Measurements from ENCODE around the gene SEC23IP.
"Not testable (repeated sequence)": the region's sequence is repeated elsewhere in the genome, so short reads cannot be mapped to it uniquely, and the experiment has no call there.

The SEC23IP gene

DNA sequence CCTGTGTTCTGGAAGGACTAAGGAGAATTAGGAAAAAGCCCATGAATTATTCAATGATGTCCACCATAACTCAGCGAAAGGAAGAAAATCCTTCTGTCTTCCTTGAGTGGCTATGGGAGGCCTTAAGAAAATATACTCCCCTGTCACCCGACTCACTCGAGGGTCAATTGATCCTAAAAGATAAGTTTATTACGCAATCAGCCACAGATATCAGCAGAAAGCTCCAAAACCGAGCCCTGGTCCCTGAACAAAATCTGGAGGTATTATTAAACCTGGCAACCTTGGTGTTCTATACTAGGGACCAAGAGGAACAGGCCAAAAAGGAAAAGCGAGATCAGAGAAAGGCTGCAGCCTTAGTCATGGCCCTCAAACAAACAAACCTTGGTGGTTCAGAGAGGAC, 6.5 kb upstream of the SEC23IP start:
- not testable (repeated sequence) for H2BK12ac ChIP-seq (ENCODE audit: low read length); H3K79me1 ChIP-seq (ENCODE audit: low read length); H3K27me3 ChIP-seq (ENCODE audit: insufficient read depth, low read length); H3K79me2 ChIP-seq (ENCODE audit: control insufficient read depth, insufficient read depth, low read length, poor library complexity); H2BK5ac ChIP-seq (ENCODE audit: low read depth, low read length, poor library complexity); H3K4ac ChIP-seq (ENCODE audit: low read depth, low read length); H2BK120ac ChIP-seq (ENCODE audit: insufficient read depth, low read length, poor library complexity); H2AFZ ChIP-seq (ENCODE audit: insufficient read depth, low read length, poor library complexity); H4K8ac ChIP-seq (ENCODE audit: low read depth, low read length); H3K4me2 ChIP-seq (ENCODE audit: low read length); H3K23ac ChIP-seq (ENCODE audit: low read length); H2AK5ac ChIP-seq (ENCODE audit: low read length); DNase-seq; H3K27ac ChIP-seq (ENCODE audit: low read depth, low read length); H3K14ac ChIP-seq (ENCODE audit: low read length); H3K9ac ChIP-seq (ENCODE audit: low read length); H3K18ac ChIP-seq (ENCODE audit: low read length); H3K36me3 ChIP-seq (ENCODE audit: control insufficient read depth in 1 of 2, insufficient read depth in 2 of 2, low read length in 2 of 2); H4K12ac ChIP-seq (ENCODE audit: low read depth, low read length); H3K4me1 ChIP-seq (ENCODE audit: control insufficient read depth in 1 of 2, insufficient read depth in 2 of 2, low read length in 2 of 2); H3K9me3 ChIP-seq (ENCODE audit: insufficient read depth, low read depth, low read length); H4K91ac ChIP-seq (ENCODE audit: low read depth, low read length); H3K4me3 ChIP-seq (ENCODE audit: low read depth, low read length)
- WGBS (ENCODE audit: extremely low coverage, insufficient coverage, insufficient read length), result no CpG with 5 or more reads among the region's 6 CpGs

DNA sequence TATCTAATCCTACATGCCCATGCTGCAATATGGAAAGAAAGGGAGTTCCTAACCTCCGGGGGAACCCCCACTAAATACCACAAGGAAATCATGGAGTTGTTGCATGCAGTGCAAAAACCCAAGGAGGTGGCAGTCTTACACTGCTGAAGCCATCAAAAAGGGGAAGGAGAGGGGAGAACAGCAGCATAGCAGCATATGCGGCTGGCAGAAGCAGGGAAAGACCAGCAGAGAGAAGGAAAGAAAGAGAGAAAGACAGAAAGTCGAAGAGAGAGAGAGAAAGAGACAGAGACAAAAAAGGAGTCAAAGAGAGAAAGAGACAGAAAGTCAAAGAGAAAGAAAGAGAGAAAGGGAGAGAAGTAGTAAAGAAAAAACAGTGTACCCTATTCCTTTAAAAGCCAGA, 3.8 kb upstream of the SEC23IP start:
- not testable (repeated sequence) for H3K4me1 ChIP-seq (ENCODE audit: control insufficient read depth in 1 of 2, insufficient read depth in 2 of 2, low read length in 2 of 2); H2BK120ac ChIP-seq (ENCODE audit: insufficient read depth, low read length, poor library complexity); H3K9ac ChIP-seq (ENCODE audit: low read length); H3K4me2 ChIP-seq (ENCODE audit: low read length); H3K14ac ChIP-seq (ENCODE audit: low read length); H3K79me1 ChIP-seq (ENCODE audit: low read length); H4K12ac ChIP-seq (ENCODE audit: low read depth, low read length); H3K23ac ChIP-seq (ENCODE audit: low read length); H3K18ac ChIP-seq (ENCODE audit: low read length); H3K4me3 ChIP-seq (ENCODE audit: low read depth, low read length); H3K79me2 ChIP-seq (ENCODE audit: control insufficient read depth, insufficient read depth, low read length, poor library complexity); H2BK5ac ChIP-seq (ENCODE audit: low read depth, low read length, poor library complexity); DNase-seq; H2AK5ac ChIP-seq (ENCODE audit: low read length); H2AFZ ChIP-seq (ENCODE audit: insufficient read depth, low read length, poor library complexity); H3K36me3 ChIP-seq (ENCODE audit: control insufficient read depth in 1 of 2, insufficient read depth in 2 of 2, low read length in 2 of 2); H4K91ac ChIP-seq (ENCODE audit: low read depth, low read length); H3K4ac ChIP-seq (ENCODE audit: low read depth, low read length); H3K27ac ChIP-seq (ENCODE audit: low read depth, low read length); H2BK12ac ChIP-seq (ENCODE audit: low read length); H3K9me3 ChIP-seq (ENCODE audit: insufficient read depth, low read depth, low read length); H4K8ac ChIP-seq (ENCODE audit: low read depth, low read length); H3K27me3 ChIP-seq (ENCODE audit: insufficient read depth, low read length)
- no CpG with 5 or more reads among the region's 3 CpGs for WGBS (ENCODE audit: extremely low coverage, insufficient coverage, insufficient read length)

DNA sequence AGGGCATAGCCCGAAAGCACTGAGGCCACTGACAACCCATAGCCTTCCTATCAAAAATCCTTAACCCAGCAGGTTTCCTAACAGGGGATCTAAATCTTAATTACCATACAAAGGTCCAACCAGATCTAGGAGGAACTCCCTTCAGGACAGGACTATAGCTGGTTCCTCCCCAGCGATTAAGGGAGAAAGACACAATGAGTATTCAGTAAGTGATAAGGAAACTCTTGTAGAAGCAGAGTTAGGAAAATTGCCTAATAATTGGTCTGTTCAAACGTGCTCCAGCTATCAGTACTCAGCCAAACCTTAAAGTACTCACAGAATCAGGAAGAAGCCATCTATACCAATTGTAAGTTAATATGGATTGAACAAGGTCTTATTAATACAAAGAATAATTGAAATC, 3.3 kb upstream of the SEC23IP start:
- H4K91ac ChIP-seq (ENCODE audit: low read depth, low read length); H2AK5ac ChIP-seq (ENCODE audit: low read length); H3K9ac ChIP-seq (ENCODE audit: low read length); H3K27me3 ChIP-seq (ENCODE audit: insufficient read depth, low read length); H2BK12ac ChIP-seq (ENCODE audit: low read length); H2BK120ac ChIP-seq (ENCODE audit: insufficient read depth, low read length, poor library complexity); H3K4me2 ChIP-seq (ENCODE audit: low read length); H3K23ac ChIP-seq (ENCODE audit: low read length); H4K8ac ChIP-seq (ENCODE audit: low read depth, low read length); H4K12ac ChIP-seq (ENCODE audit: low read depth, low read length); H3K14ac ChIP-seq (ENCODE audit: low read length); H3K4me3 ChIP-seq (ENCODE audit: low read depth, low read length); H3K27ac ChIP-seq (ENCODE audit: low read depth, low read length); DNase-seq; H3K36me3 ChIP-seq (ENCODE audit: control insufficient read depth in 1 of 2, insufficient read depth in 2 of 2, low read length in 2 of 2); H2BK5ac ChIP-seq (ENCODE audit: low read depth, low read length, poor library complexity); H3K18ac ChIP-seq (ENCODE audit: low read length); H3K79me1 ChIP-seq (ENCODE audit: low read length); H3K4ac ChIP-seq (ENCODE audit: low read depth, low read length); H3K4me1 ChIP-seq (ENCODE audit: control insufficient read depth in 1 of 2, insufficient read depth in 2 of 2, low read length in 2 of 2); H3K9me3 ChIP-seq (ENCODE audit: insufficient read depth, low read depth, low read length); H2AFZ ChIP-seq (ENCODE audit: insufficient read depth, low read length, poor library complexity); H3K79me2 ChIP-seq (ENCODE audit: control insufficient read depth, insufficient read depth, low read length, poor library complexity): not testable (repeated sequence)
- no CpG with 5 or more reads among the region's 3 CpGs for WGBS (ENCODE audit: extremely low coverage, insufficient coverage, insufficient read length)

DNA sequence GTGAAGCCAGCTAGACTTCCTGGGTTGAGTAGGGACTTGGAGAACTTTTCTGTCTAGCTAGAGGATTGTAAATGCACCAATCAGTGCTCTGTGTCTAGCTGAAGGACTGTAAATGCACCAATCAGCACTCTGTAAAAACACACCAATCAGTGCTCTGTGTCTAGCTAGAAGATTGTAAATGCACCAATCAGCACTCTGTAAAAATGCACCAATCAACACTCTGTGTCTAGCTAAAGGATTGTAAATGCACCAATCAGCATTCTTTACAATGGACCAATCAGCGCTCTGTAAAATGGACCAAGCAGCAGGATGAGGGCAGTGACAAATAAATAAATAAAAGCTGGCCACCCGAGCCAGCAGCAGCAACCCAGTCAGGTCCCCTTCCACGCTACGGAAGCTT, 2.2 kb upstream of the SEC23IP start:
- not testable (repeated sequence) for H2AK5ac ChIP-seq (ENCODE audit: low read length); H3K23ac ChIP-seq (ENCODE audit: low read length); H3K4me3 ChIP-seq (ENCODE audit: low read depth, low read length); H2BK120ac ChIP-seq (ENCODE audit: insufficient read depth, low read length, poor library complexity); H2AFZ ChIP-seq (ENCODE audit: insufficient read depth, low read length, poor library complexity); H3K79me2 ChIP-seq (ENCODE audit: control insufficient read depth, insufficient read depth, low read length, poor library complexity); H3K4ac ChIP-seq (ENCODE audit: low read depth, low read length); H4K8ac ChIP-seq (ENCODE audit: low read depth, low read length); H4K91ac ChIP-seq (ENCODE audit: low read depth, low read length); H2BK5ac ChIP-seq (ENCODE audit: low read depth, low read length, poor library complexity); H3K9me3 ChIP-seq (ENCODE audit: insufficient read depth, low read depth, low read length); H3K4me1 ChIP-seq (ENCODE audit: control insufficient read depth in 1 of 2, insufficient read depth in 2 of 2, low read length in 2 of 2); H3K27ac ChIP-seq (ENCODE audit: low read depth, low read length); H3K9ac ChIP-seq (ENCODE audit: low read length); DNase-seq; H4K12ac ChIP-seq (ENCODE audit: low read depth, low read length); H2BK12ac ChIP-seq (ENCODE audit: low read length); H3K18ac ChIP-seq (ENCODE audit: low read length); H3K4me2 ChIP-seq (ENCODE audit: low read length); H3K27me3 ChIP-seq (ENCODE audit: insufficient read depth, low read length); H3K79me1 ChIP-seq (ENCODE audit: low read length); H3K36me3 ChIP-seq (ENCODE audit: control insufficient read depth in 1 of 2, insufficient read depth in 2 of 2, low read length in 2 of 2); H3K14ac ChIP-seq (ENCODE audit: low read length)
- no CpG with 5 or more reads among the region's 4 CpGs for WGBS (ENCODE audit: extremely low coverage, insufficient coverage, insufficient read length)

DNA sequence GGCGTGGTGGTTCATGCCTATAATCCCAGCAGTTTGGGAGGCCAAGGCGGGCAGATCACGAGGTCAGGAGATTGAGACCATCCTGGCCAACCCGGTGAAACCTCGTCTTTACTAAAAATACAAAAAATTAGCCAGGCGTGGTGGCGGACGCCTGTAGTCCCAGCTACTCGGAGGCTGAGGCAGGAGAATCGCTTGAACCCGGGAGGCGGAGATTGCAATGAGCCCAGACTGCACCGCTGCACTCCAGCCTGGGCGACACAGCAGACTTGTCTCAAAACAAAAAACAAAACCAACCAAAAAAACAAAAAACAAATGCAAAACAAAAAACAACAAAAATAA, 712 bp upstream of the SEC23IP start:
- not testable (repeated sequence) for H2BK12ac ChIP-seq (ENCODE audit: low read length)
- H3K4me2 ChIP-seq (ENCODE audit: low read length), result peak overlapping the region; percentile 78
- peak overlapping the region; percentile 45 for H2AFZ ChIP-seq (ENCODE audit: insufficient read depth, low read length, poor library complexity)

More for the DNA sequence above, 712 bp upstream of the SEC23IP start:
- not testable (repeated sequence) for H2BK5ac ChIP-seq (ENCODE audit: low read depth, low read length, poor library complexity); H2AK5ac ChIP-seq (ENCODE audit: low read length); H3K36me3 ChIP-seq (ENCODE audit: control insufficient read depth in 1 of 2, insufficient read depth in 2 of 2, low read length in 2 of 2); H3K23ac ChIP-seq (ENCODE audit: low read length); H3K4ac ChIP-seq (ENCODE audit: low read depth, low read length); H3K79me2 ChIP-seq (ENCODE audit: control insufficient read depth, insufficient read depth, low read length, poor library complexity); H2BK120ac ChIP-seq (ENCODE audit: insufficient read depth, low read length, poor library complexity); H3K27ac ChIP-seq (ENCODE audit: low read depth, low read length); H3K4me3 ChIP-seq (ENCODE audit: low read depth, low read length); DNase-seq; H3K14ac ChIP-seq (ENCODE audit: low read length); H3K9me3 ChIP-seq (ENCODE audit: insufficient read depth, low read depth, low read length); H3K9ac ChIP-seq (ENCODE audit: low read length); H3K4me1 ChIP-seq (ENCODE audit: control insufficient read depth in 1 of 2, insufficient read depth in 2 of 2, low read length in 2 of 2); H3K18ac ChIP-seq (ENCODE audit: low read length); H3K27me3 ChIP-seq (ENCODE audit: insufficient read depth, low read length); H3K79me1 ChIP-seq (ENCODE audit: low read length)
- no CpG with 5 or more reads among the region's 14 CpGs for WGBS (ENCODE audit: extremely low coverage, insufficient coverage, insufficient read length)
- Histone ChIP-seq H4K12ac (ENCODE audit: low read depth, low read length) (peak overlapping the region; percentile 69), H4K91ac (ENCODE audit: low read depth, low read length) (peak overlapping the region; percentile 53), H4K8ac (ENCODE audit: low read depth, low read length) (peak overlapping the region; percentile 76)

Measured in trophoblast cell (in vitro differentiated cells and primary cell).